ENCODE results near the gene FOSL1.

DNA sequence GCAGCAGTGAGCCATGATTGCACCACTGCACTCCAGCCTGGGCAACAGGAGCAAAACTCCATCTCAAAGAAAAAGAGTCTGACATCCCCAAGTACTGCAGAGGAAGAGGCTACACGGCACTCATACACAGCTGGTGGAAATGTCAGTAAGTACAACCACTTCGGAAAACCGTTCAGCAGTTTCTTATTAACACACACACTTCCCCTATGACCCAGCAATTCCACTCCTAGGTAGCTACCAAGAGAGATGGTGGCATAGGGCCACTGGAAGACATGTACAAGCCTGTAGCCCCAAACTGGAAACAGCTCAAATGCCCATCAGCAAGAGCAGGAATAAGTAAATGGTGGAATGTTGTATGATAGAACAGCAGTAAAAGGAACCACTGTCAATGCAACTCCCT lies 22.4 kb upstream of the FOSL1 start:
- TF ChIP-seq, protein P1, sequence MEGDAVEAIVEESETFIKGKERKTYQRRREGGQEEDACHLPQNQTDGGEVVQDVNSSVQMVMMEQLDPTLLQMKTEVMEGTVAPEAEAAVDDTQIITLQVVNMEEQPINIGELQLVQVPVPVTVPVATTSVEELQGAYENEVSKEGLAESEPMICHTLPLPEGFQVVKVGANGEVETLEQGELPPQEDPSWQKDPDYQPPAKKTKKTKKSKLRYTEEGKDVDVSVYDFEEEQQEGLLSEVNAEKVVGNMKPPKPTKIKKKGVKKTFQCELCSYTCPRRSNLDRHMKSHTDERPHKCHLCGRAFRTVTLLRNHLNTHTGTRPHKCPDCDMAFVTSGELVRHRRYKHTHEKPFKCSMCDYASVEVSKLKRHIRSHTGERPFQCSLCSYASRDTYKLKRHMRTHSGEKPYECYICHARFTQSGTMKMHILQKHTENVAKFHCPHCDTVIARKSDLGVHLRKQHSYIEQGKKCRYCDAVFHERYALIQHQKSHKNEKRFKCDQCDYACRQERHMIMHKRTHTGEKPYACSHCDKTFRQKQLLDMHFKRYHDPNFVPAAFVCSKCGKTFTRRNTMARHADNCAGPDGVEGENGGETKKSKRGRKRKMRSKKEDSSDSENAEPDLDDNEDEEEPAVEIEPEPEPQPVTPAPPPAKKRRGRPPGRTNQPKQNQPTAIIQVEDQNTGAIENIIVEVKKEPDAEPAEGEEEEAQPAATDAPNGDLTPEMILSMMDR (IDR thresholded peaks at IDR 0.05), result no peak
- TF ChIP-seq POLR2A (IDR thresholded peaks at IDR 0.05), result no peak
